Endothelial cell of umbilical vein (primary cell): ENCODE measurements around the gene ESRRB.

ENCODE experiments used
- CTCF ChIP-seq, 2 donors: IDR thresholded peaks; 1 replicate in 1 of 2; 2 replicates in 1 of 2; pipeline ENCODE4 v1.5.1; 2011; ENCODE audit warnings: low read length in 2 of 2, mild to moderate bottlenecking in 2 of 2, moderate library complexity in 2 of 2, control low read depth in 1 of 2, inconsistent platforms in 1 of 2, low read depth in 1 of 2; ENCODE audit not compliant: insufficient read depth in 1 of 2; ENCODE audit errors: extremely low read depth in 1 of 2
- EZH2 ChIP-seq: IDR thresholded peaks from 2 replicates; pipeline ENCODE4 v1.6.1; 2012; ENCODE audit warnings: borderline replicate concordance, low read depth, mild to moderate bottlenecking, moderate library complexity, low read length, inconsistent platforms; ENCODE audit not compliant: severe bottlenecking
- MYC ChIP-seq: IDR thresholded peaks from one replicate; pipeline ENCODE4 v1.6.1; 2011; ENCODE audit warnings: mild to moderate bottlenecking, low read depth, low read length
- POLR2A ChIP-seq: IDR thresholded peaks from 2 replicates; pipeline ENCODE4 v1.6.1; 2012; ENCODE audit warnings: low read depth, mild to moderate bottlenecking, control low read depth, low read length
- POLR2AphosphoS5 ChIP-seq: IDR thresholded peaks from 2 replicates; pipeline ENCODE4 v1.6.1; 2012; ENCODE audit warnings: low read depth, mild to moderate bottlenecking, control low read depth, low read length, moderate library complexity; ENCODE audit not compliant: insufficient read depth
- TF ChIP-seq, protein P1 (sequence below): IDR thresholded peaks from 2 replicates; pipeline ENCODE4 v1.6.1; 2011; ENCODE audit not compliant: insufficient read depth, insufficient read length

- TF ChIP-seq CTCF (IDR thresholded peaks at IDR 0.05; ENCODE audit: extremely low read depth in 1 of 2, insufficient read depth in 1 of 2, low read depth in 1 of 2, low read length in 2 of 2) = no peak
- no peak for TF ChIP-seq MYC
- no peak for TF ChIP-seq POLR2A
- TF ChIP-seq EZH2 = no peak
- TF ChIP-seq, protein P1, sequence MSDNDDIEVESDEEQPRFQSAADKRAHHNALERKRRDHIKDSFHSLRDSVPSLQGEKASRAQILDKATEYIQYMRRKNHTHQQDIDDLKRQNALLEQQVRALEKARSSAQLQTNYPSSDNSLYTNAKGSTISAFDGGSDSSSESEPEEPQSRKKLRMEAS = no peak
- TF ChIP-seq POLR2AphosphoS5 = no peak
Observed at GRCh38 chr14:76450476-76450875, 74.5 kb downstream of the ESRRB start.
